C4-2B (cell line): Measurements from ENCODE around the gene STX12.

ENCODE experiments used
- ZFX ChIP-seq: fragments of 450-650 bp; IDR thresholded peaks from 2 replicates; pipeline ENCODE4 v1.6.1; 2017
- TF ChIP-seq, protein P1 (sequence below): fragments of 450-650 bp; conservative IDR thresholded peaks from 2 replicates; pipeline ENCODE4 v1.5.1; 2017; ENCODE audit warnings: mild to moderate bottlenecking

DNA sequence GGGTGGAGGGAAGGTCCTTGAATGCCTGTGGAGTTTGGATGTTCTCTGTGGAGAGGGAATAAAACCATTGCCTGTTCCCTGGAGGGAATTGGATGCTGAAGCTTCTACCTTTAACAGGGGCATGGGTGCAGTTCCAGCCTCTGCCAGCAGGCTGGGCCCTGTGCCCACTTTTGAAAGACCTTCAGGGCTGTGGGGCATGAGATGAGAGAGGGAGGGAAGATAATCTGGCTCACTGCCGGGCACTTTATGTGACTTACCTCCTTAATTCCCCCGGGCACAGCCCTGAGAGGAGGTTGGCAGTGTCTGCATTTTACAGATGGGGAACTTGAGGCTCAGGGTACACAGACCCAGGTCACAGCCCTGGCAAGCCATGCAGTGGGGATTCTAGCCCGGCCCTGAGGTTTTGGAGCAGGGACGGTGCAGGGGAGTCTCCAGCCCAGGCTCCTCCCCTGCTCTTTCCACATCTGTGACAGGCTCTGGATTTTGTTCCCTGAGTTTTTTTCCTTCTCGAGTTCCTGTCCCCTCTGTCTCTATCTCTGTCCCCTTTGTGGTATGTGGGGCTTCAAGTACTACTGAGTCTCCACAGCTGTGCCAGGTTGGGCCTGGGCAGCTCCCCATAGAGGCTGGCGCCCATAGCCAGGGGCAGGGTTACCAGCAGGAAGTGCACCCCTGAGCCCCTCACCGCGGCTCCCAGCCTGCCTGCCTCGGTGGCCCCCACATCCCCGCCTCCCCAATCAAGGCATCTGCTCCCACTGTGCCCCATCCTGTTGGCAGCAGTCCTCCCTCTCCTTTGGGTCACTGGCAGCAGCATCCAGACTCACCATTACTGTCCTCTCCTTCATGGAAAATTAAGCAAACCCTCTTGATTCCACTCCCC is 85.3 kb downstream of the STX12 start:
- TF ChIP-seq, protein P1, sequence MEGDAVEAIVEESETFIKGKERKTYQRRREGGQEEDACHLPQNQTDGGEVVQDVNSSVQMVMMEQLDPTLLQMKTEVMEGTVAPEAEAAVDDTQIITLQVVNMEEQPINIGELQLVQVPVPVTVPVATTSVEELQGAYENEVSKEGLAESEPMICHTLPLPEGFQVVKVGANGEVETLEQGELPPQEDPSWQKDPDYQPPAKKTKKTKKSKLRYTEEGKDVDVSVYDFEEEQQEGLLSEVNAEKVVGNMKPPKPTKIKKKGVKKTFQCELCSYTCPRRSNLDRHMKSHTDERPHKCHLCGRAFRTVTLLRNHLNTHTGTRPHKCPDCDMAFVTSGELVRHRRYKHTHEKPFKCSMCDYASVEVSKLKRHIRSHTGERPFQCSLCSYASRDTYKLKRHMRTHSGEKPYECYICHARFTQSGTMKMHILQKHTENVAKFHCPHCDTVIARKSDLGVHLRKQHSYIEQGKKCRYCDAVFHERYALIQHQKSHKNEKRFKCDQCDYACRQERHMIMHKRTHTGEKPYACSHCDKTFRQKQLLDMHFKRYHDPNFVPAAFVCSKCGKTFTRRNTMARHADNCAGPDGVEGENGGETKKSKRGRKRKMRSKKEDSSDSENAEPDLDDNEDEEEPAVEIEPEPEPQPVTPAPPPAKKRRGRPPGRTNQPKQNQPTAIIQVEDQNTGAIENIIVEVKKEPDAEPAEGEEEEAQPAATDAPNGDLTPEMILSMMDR, result peak; percentile 95
- no peak for TF ChIP-seq ZFX
